ENCODE results near the gene ANKRD42.

DNA sequence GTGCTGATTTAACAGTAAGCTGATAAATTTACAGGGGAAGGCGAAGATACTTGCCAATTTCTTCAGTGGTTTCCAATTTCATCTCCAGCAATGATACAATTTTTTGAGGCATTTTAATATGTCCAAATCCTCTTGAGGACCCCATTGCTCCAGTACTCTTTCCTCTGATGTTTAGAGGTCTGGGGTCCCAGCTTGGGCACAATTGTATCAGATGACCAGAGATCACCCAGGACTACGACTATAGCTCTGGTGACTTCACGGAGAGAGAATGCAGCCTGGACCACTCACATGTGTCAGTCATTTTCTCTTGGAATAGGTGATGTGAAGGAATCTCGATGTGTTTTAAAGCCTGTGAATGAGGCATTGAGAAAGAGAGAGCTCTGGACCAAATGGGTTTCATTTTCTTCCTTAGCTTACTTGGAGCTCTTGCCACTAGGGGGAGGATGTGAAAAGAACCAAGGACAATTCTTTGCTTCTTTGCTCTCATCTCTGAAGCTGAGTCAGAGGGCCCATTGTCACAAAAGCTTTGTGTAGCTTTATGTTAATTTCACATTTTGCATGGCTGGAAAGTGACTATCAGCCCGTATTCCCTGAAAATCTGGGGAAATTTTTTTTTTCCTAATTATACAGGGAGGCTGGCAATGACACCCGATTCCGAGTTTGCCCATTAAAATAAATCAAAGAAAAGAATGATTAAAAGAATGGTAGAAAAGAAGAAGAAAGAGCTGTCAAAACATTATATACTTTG lies 99.4 kb downstream of the ANKRD42 start:
- TF ChIP-seq, protein P1, sequence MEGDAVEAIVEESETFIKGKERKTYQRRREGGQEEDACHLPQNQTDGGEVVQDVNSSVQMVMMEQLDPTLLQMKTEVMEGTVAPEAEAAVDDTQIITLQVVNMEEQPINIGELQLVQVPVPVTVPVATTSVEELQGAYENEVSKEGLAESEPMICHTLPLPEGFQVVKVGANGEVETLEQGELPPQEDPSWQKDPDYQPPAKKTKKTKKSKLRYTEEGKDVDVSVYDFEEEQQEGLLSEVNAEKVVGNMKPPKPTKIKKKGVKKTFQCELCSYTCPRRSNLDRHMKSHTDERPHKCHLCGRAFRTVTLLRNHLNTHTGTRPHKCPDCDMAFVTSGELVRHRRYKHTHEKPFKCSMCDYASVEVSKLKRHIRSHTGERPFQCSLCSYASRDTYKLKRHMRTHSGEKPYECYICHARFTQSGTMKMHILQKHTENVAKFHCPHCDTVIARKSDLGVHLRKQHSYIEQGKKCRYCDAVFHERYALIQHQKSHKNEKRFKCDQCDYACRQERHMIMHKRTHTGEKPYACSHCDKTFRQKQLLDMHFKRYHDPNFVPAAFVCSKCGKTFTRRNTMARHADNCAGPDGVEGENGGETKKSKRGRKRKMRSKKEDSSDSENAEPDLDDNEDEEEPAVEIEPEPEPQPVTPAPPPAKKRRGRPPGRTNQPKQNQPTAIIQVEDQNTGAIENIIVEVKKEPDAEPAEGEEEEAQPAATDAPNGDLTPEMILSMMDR (IDR thresholded peaks at IDR 0.05; ENCODE audit: poor library complexity) = peak; percentile 74
- no peak for TF ChIP-seq EZH2 (IDR thresholded peaks at IDR 0.05; ENCODE audit: borderline replicate concordance)
- no peak for TF ChIP-seq EZH2phosphoT487 (IDR thresholded peaks at IDR 0.05; ENCODE audit: low read depth, severe bottlenecking, unreplicated experiment)
